Activated CD4-positive, alpha-beta T cell treated with anti-CD3 and anti-CD28 coated beads for 24 hours (primary cell): ENCODE results near the gene MYF5.

Experiments
- DNase-seq, 2 donors: peaks; one replicate each; pipeline ENCODE4 v3.0.0-alpha.2; 2020; ENCODE audit warnings: low read depth in 2 of 2

Gene MYF5

GRCh38 chr12:80766210-80766609 is 49.5 kb downstream of the MYF5 start:
- no peak for DNase-seq

DNA sequence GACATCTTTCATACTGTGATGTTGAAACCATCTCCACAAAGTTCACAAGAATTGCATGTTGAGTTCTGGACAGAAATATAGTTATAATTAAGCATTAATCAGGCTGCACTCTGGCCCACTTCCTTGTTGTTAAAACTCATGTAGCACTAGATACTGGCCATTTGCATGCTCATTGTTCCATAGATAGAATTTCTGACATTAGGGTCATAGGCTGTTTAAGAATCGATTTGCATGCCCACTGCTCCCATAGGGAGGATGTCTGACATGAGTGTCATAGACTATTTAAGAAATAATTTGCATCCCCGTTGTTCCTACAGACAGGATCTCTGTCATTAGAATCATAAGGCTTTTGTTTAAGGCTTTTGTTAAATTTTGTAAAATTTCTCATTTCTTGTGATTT is 50.2 kb downstream of the MYF5 start:
- no peak for DNase-seq
